Measurements from ENCODE around the gene PSTK. TPM values are rescaled to one million over a fixed set of nuclear protein-coding genes. Genes with fewer than 3 reads are reported as not detected.

Gene PSTK
- total RNA-seq, 1 donor: 3.6 TPM

GRCh38 chr10:123024540-123024939, 44.3 kb downstream of the PSTK start:
- Histone ChIP-seq H2AFZ (ENCODE audit: low read length) (no peak overlapping the region), H3K27ac (ENCODE audit: low read depth, low read length) (no peak overlapping the region), H3K36me3 (ENCODE audit: insufficient read depth, low read length) (no peaks in the 10 kb centered on the region), H3K4me2 (ENCODE audit: insufficient read depth, low read length) (no peak overlapping the region), H4K20me1 (ENCODE audit: insufficient read depth, low read length) (no peaks in the 10 kb centered on the region), H3K4me1 (ENCODE audit: insufficient read depth, low read length) (no peaks in the 10 kb centered on the region), H3K79me2 (ENCODE audit: insufficient read depth, low read length) (no peaks in the 10 kb centered on the region), H3K27me3 (ENCODE audit: insufficient read depth, low read length) (no peaks in the 10 kb centered on the region), H3K4me3 (ENCODE audit: insufficient read depth, low read length) (no peak overlapping the region), H3K9me3 (ENCODE audit: low read depth, low read length) (no peaks in the 10 kb centered on the region)
- DNase-seq (ENCODE audit: insufficient read length, low spot score, missing footprints): no peak
- TF ChIP-seq, protein P1, sequence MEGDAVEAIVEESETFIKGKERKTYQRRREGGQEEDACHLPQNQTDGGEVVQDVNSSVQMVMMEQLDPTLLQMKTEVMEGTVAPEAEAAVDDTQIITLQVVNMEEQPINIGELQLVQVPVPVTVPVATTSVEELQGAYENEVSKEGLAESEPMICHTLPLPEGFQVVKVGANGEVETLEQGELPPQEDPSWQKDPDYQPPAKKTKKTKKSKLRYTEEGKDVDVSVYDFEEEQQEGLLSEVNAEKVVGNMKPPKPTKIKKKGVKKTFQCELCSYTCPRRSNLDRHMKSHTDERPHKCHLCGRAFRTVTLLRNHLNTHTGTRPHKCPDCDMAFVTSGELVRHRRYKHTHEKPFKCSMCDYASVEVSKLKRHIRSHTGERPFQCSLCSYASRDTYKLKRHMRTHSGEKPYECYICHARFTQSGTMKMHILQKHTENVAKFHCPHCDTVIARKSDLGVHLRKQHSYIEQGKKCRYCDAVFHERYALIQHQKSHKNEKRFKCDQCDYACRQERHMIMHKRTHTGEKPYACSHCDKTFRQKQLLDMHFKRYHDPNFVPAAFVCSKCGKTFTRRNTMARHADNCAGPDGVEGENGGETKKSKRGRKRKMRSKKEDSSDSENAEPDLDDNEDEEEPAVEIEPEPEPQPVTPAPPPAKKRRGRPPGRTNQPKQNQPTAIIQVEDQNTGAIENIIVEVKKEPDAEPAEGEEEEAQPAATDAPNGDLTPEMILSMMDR (IDR thresholded peaks at IDR 0.05; ENCODE audit: extremely low read depth, low read depth, low read length): no peak

DNA sequence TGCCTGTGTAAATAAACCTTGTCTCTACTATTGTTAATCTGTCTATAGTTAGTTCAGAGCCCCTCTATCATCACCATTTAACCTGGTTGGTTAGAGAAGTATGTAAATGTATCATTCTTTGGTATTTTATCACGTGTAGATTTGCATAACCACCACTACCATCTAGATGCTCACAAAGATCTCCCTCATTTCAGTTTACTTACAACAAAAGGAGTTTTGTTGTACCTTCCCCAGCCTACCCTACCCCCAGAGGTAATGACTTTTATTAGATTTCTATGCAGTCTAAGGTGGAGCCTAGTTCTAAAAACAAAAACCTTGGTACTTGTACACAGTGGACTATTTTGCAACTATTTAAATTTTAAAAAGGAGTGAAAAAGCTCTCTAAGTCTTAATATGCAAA, 46.1 kb downstream of the PSTK start:
- no peak for DNase-seq (ENCODE audit: insufficient read length, low spot score, missing footprints)

GRCh38 chr10:123027861-123028260, 47.7 kb downstream of the PSTK start:
- no peaks in the 10 kb centered on the region for H3K36me3 ChIP-seq (ENCODE audit: insufficient read depth, low read length)
- TF ChIP-seq, protein P1 (IDR thresholded peaks at IDR 0.05; ENCODE audit: extremely low read depth, low read depth, low read length): no peak
- H4K20me1 ChIP-seq (ENCODE audit: insufficient read depth, low read length): no peaks in the 10 kb centered on the region
- no peaks in the 10 kb centered on the region for H3K79me2 ChIP-seq (ENCODE audit: insufficient read depth, low read length)
- H3K4me1 ChIP-seq (ENCODE audit: insufficient read depth, low read length): no peaks in the 10 kb centered on the region
- H3K4me2 ChIP-seq (ENCODE audit: insufficient read depth, low read length): no peak overlapping the region
- DNase-seq (ENCODE audit: insufficient read length, low spot score, missing footprints): no peak
- H3K27me3 ChIP-seq (ENCODE audit: insufficient read depth, low read length): no peaks in the 10 kb centered on the region
- no peak overlapping the region for H2AFZ ChIP-seq (ENCODE audit: low read length)
- H3K4me3 ChIP-seq (ENCODE audit: insufficient read depth, low read length): no peak overlapping the region
- H3K27ac ChIP-seq (ENCODE audit: low read depth, low read length): no peak overlapping the region
- no peaks in the 10 kb centered on the region for H3K9me3 ChIP-seq (ENCODE audit: low read depth, low read length)

More for the DNA sequence above, 46.1 kb downstream of the PSTK start:
- Histone ChIP-seq H3K4me1 (ENCODE audit: insufficient read depth, low read length) (no peaks in the 10 kb centered on the region), H3K4me3 (ENCODE audit: insufficient read depth, low read length) (no peak overlapping the region), H2AFZ (ENCODE audit: low read length) (no peak overlapping the region), H4K20me1 (ENCODE audit: insufficient read depth, low read length) (no peaks in the 10 kb centered on the region), H3K9me3 (ENCODE audit: low read depth, low read length) (no peaks in the 10 kb centered on the region), H3K27ac (ENCODE audit: low read depth, low read length) (no peak overlapping the region), H3K4me2 (ENCODE audit: insufficient read depth, low read length) (no peak overlapping the region), H3K36me3 (ENCODE audit: insufficient read depth, low read length) (no peaks in the 10 kb centered on the region), H3K27me3 (ENCODE audit: insufficient read depth, low read length) (no peaks in the 10 kb centered on the region), H3K79me2 (ENCODE audit: insufficient read depth, low read length) (no peaks in the 10 kb centered on the region)
- TF ChIP-seq, protein P1 (IDR thresholded peaks at IDR 0.05; ENCODE audit: extremely low read depth, low read depth, low read length): no peak

DNA sequence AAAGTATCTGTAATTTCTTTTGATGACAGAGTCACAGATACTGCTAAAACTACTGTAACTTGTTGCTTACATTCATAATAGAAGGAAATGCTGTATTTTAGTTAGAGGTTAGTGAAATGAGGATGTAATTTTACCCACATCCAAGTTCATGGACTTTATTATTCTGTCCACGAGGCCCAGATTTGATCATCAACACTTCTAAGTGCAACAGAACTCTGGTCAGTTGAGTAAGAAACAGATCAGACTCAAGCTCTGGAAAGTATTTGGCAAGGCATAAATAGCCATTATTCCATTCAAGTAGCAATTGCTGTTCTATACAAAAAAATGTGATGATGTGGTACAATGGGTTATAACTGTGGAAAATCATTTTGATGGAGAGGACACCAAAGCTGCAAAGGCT, 50.9 kb downstream of the PSTK start:
- TF ChIP-seq, protein P1 (IDR thresholded peaks at IDR 0.05; ENCODE audit: extremely low read depth, low read depth, low read length): no peak
- Histone ChIP-seq H3K4me2 (ENCODE audit: insufficient read depth, low read length) (no peak overlapping the region), H3K27ac (ENCODE audit: low read depth, low read length) (no peak overlapping the region), H3K27me3 (ENCODE audit: insufficient read depth, low read length) (no peaks in the 10 kb centered on the region), H2AFZ (ENCODE audit: low read length) (no peak overlapping the region), H3K36me3 (ENCODE audit: insufficient read depth, low read length) (no peaks in the 10 kb centered on the region), H3K4me3 (ENCODE audit: insufficient read depth, low read length) (no peak overlapping the region), H3K9me3 (ENCODE audit: low read depth, low read length) (no peaks in the 10 kb centered on the region), H4K20me1 (ENCODE audit: insufficient read depth, low read length) (no peaks in the 10 kb centered on the region), H3K4me1 (ENCODE audit: insufficient read depth, low read length) (no peaks in the 10 kb centered on the region), H3K79me2 (ENCODE audit: insufficient read depth, low read length) (no peaks in the 10 kb centered on the region)
- DNase-seq (ENCODE audit: insufficient read length, low spot score, missing footprints): no peak

Measured in osteoblast (primary cell).